GM23338 (cell line): ENCODE results near the gene KCNMB1. TPM values are rescaled to one million over a fixed set of nuclear protein-coding genes. Genes with fewer than 3 reads are reported as not detected.

Source experiments
- ATAC-seq: fragments of 200-7000 bp; cut with Tn5 transposase; 3 replicates; pipeline ENCODE4 v1.9.1; 2020
- DNase-seq: peaks from one replicate; pipeline ENCODE4 v3.0.0-alpha.2; 2015; ENCODE audit warnings: low spot score
- H2AFZ ChIP-seq: fragments of 200-600 bp; sonication (generic); 2 replicates; pipeline ENCODE4 v1.8.0; 2016; ENCODE audit warnings: antibody characterized with exemption, mild to moderate bottlenecking, moderate library complexity
- H3F3A ChIP-seq: fragments of 200-600 bp; sonication (generic); replicated peaks from 2 replicates; pipeline ENCODE4 v1.8.0; 2017; ENCODE audit warnings: antibody characterized with exemption, mixed run types, low read depth
- H3K27ac ChIP-seq: fragments of 200-600 bp; sonication (generic); 2 replicates; pipeline ENCODE4 v1.6.1; 2016; ENCODE audit warnings: low read depth
- H3K27me3 ChIP-seq: fragments of 200-600 bp; sonication (generic); 2 replicates; pipeline ENCODE4 v1.8.0; 2016; ENCODE audit warnings: mild to moderate bottlenecking, mixed run types, moderate library complexity; ENCODE audit not compliant: insufficient read depth
- H3K36me3 ChIP-seq: fragments of 200-600 bp; sonication (generic); 2 replicates; pipeline ENCODE4 v1.8.0; 2016; ENCODE audit warnings: mild to moderate bottlenecking; ENCODE audit not compliant: insufficient read depth
- H3K4me1 ChIP-seq: fragments of 200-600 bp; sonication (generic); 2 replicates; pipeline ENCODE4 v1.8.0; 2016; ENCODE audit warnings: mild to moderate bottlenecking, moderate library complexity; ENCODE audit not compliant: insufficient read depth
- H3K4me2 ChIP-seq: fragments of 200-600 bp; sonication (generic); 2 replicates; pipeline ENCODE4 v1.7.1; 2017; ENCODE audit warnings: mixed run types
- H3K4me3 ChIP-seq: fragments of 200-600 bp; sonication (generic); 2 replicates; pipeline ENCODE4 v1.6.1; 2016; ENCODE audit warnings: mixed run types
- H3K79me2 ChIP-seq: fragments of 200-600 bp; sonication (generic); replicated peaks from 2 replicates; pipeline ENCODE4 v1.8.0; 2017; ENCODE audit warnings: mild to moderate bottlenecking; ENCODE audit not compliant: insufficient read depth
- H3K9me2 ChIP-seq: fragments of 200-600 bp; sonication (generic); 2 replicates; pipeline ENCODE4 v1.8.0; 2017; ENCODE audit not compliant: insufficient read depth
- H4K20me1 ChIP-seq: fragments of 200-600 bp; sonication (generic); replicated peaks from 2 replicates; pipeline ENCODE4 v1.8.0; 2017; ENCODE audit warnings: mild to moderate bottlenecking; ENCODE audit not compliant: insufficient read depth
- H3K27ac Mint-ChIP-seq: 2 replicates; pipeline ENCODE4 v1.8.0; 2020; ENCODE audit warnings: inconsistent platforms, mild to moderate bottlenecking, moderate library complexity, mixed read lengths
- H3K27me3 Mint-ChIP-seq: 3 replicates; pipeline ENCODE4 v1.8.0; 2022; ENCODE audit warnings: low read depth, mild to moderate bottlenecking, moderate library complexity, mixed read lengths, inconsistent platforms; ENCODE audit not compliant: insufficient read depth, poor library complexity
- H3K36me3 Mint-ChIP-seq: 3 replicates; pipeline ENCODE4 v1.8.0; 2021; ENCODE audit warnings: low read depth, mild to moderate bottlenecking, inconsistent platforms, moderate library complexity, mixed read lengths
- H3K4me1 Mint-ChIP-seq: 3 replicates; pipeline ENCODE4 v1.8.0; 2020; ENCODE audit warnings: mild to moderate bottlenecking, inconsistent platforms, mixed read lengths
- H3K4me3 Mint-ChIP-seq: 3 replicates; pipeline ENCODE4 v1.8.0; 2021; ENCODE audit warnings: moderate library complexity, mild to moderate bottlenecking, inconsistent platforms, mixed read lengths
- H3K9me3 Mint-ChIP-seq: 3 replicates; pipeline ENCODE4 v1.8.0; 2020; ENCODE audit warnings: moderate library complexity, mild to moderate bottlenecking, inconsistent platforms, mixed read lengths
- CREB1 ChIP-seq: fragments of 250-450 bp; sonication (Bioruptor Pico); IDR thresholded peaks from 2 replicates; pipeline ENCODE4 v1.5.0; 2020; ENCODE audit warnings: low read depth, mild to moderate bottlenecking, moderate library complexity
- CTCF ChIP-seq, 2 experiments: fragments of 200-600 bp in 1 of 2; sonication (generic) in 1 of 2; conservative IDR thresholded peaks; 2 replicates each; pipeline versions ENCODE4 v1.5.1 to v1.6.1; 2016 to 2017; ENCODE audit warnings: antibody characterized with exemption in 2 of 2, low read depth in 2 of 2, mild to moderate bottlenecking in 2 of 2, moderate library complexity in 1 of 2
- ETS1 ChIP-seq: IDR thresholded peaks from 2 replicates; pipeline ENCODE4 v1.6.1; 2016; ENCODE audit warnings: antibody characterized with exemption
- EZH2 ChIP-seq: fragments of 200-600 bp; sonication (generic); IDR thresholded peaks from one replicate; pipeline ENCODE4 v1.8.0; 2017; ENCODE audit warnings: antibody characterized with exemption, mild to moderate bottlenecking, low read depth; ENCODE audit not compliant: unreplicated experiment
- EZH2phosphoT487 ChIP-seq: fragments of 200-600 bp; sonication (generic); IDR thresholded peaks from one replicate; pipeline ENCODE4 v1.8.1; 2018; ENCODE audit warnings: antibody characterized with exemption; ENCODE audit not compliant: unreplicated experiment
- JUNB ChIP-seq: IDR thresholded peaks from one replicate; pipeline ENCODE4 v1.6.1; 2016; ENCODE audit warnings: antibody characterized with exemption; ENCODE audit not compliant: unreplicated experiment
- NANOG ChIP-seq: IDR thresholded peaks from 2 replicates; pipeline ENCODE4 v1.6.1; 2016; ENCODE audit warnings: antibody characterized with exemption, borderline replicate concordance
- POLR2AphosphoS5 ChIP-seq: IDR thresholded peaks from 2 replicates; pipeline ENCODE4 v1.6.1; 2016; ENCODE audit warnings: antibody characterized with exemption, low read depth
- REST ChIP-seq: IDR thresholded peaks from one replicate; pipeline ENCODE4 v1.6.1; 2018; ENCODE audit warnings: antibody characterized with exemption; ENCODE audit not compliant: unreplicated experiment
- STAT1 ChIP-seq: IDR thresholded peaks from one replicate; pipeline ENCODE4 v1.6.1; 2016; ENCODE audit warnings: antibody characterized with exemption; ENCODE audit not compliant: unreplicated experiment
- ZNF114 ChIP-seq: fragments of 250-450 bp; sonication (Bioruptor Pico); IDR thresholded peaks from 2 replicates; pipeline ENCODE4 v1.5.0; 2020; ENCODE audit warnings: mild to moderate bottlenecking, moderate library complexity
- ZNF331 ChIP-seq: fragments of 250-450 bp; sonication (Bioruptor Pico); IDR thresholded peaks from 2 replicates; pipeline ENCODE4 v1.5.0; 2020; ENCODE audit warnings: low read depth, mild to moderate bottlenecking, moderate library complexity
- ZNF462 ChIP-seq: fragments of 250-450 bp; sonication (Bioruptor Pico); IDR thresholded peaks from 2 replicates; pipeline ENCODE4 v1.5.0; 2020; ENCODE audit warnings: mild to moderate bottlenecking, moderate library complexity
- polyA plus RNA-seq: library from polyadenylated mRNA; unstranded; fragments of >200 nt; fragmentation: Nextera tagmentation; extraction: Ambion mirVana; gene quantifications from 2 replicates; pipeline ENCODE4 v1.2.1, GENCODE V29; 2016
- total RNA-seq: library from RNA; depleted of rRNA; stranded (reverse); fragments of >200 nt; shearing (Covaris generic); gene quantifications from 2 replicates; pipeline ENCODE4 v1.2.3, GENCODE V29; 2014

Gene KCNMB1
- total and polyA plus RNA-seq, 2 experiments from 2014 or later: 0.17 to 0.19 TPM

- H3K4me1 Mint-ChIP-seq: peaks cover 37% of the 10 kb centered on the region
Observed at GRCh38 chr5:170407062-170407461, 17.9 kb upstream of the KCNMB1 start.

More at GRCh38 chr5:170407062-170407461, 17.9 kb upstream of the KCNMB1 start:
- no peaks in the 10 kb centered on the region for H3K36me3 ChIP-seq
- H3K4me1 ChIP-seq: peaks cover 17% of the 10 kb centered on the region
- Mint-ChIP-seq H3K4me3 (no peak overlapping the region), H3K27ac (no peak overlapping the region), H3K27me3 (peaks cover 4% of the 10 kb centered on the region), H3K36me3 (peaks cover 5% of the 10 kb centered on the region; the same call in 2 of the 3 replicates), H3K9me3 (peaks cover 5% of the 10 kb centered on the region)
- H4K20me1 ChIP-seq: no peaks in the 10 kb centered on the region
- H3F3A ChIP-seq: no peaks in the 10 kb centered on the region
- ATAC-seq (no peak), DNase-seq (no peak)
- no peaks in the 10 kb centered on the region for H3K79me2 ChIP-seq
- H3K27me3 ChIP-seq: no peaks in the 10 kb centered on the region
- H3K27ac ChIP-seq: no peak overlapping the region
- no peak overlapping the region for H3K4me2 ChIP-seq
- peaks cover 7% of the 10 kb centered on the region; the same call in 1 of the 2 replicates for H3K9me2 ChIP-seq
- H2AFZ ChIP-seq: no peak overlapping the region
- TF ChIP-seq CTCF (conservative IDR thresholded peaks at IDR 0.05; ENCODE audit: low read depth in 2 of 2) (no peak), JUNB (no peak), REST (no peak), EZH2phosphoT487 (no peak), NANOG (no peak), CREB1 (CRISPR knock-in tag) (no peak), ZNF114 (CRISPR knock-in tag) (no peak), STAT1 (no peak), ZNF331 (CRISPR knock-in tag) (no peak), POLR2AphosphoS5 (no peak), ETS1 (no peak), EZH2 (no peak), ZNF462 (CRISPR knock-in tag) (no peak)
- H3K4me3 ChIP-seq: no peak overlapping the region
